ENCODE measurements around the gene RYR1. TPM values are rescaled to one million over a fixed set of nuclear protein-coding genes. Genes with fewer than 3 reads are reported as not detected.

RYR1 gene
- total and polyA plus RNA-seq, 2 experiments from 2014 or later: under 0.01 TPM; not detected in 1

- Histone ChIP-seq H3K27me3 (replicated peaks; ENCODE audit: insufficient read depth) (no peaks in the 10 kb centered on the region), H3K4me1 (ENCODE audit: insufficient read depth) (no peaks in the 10 kb centered on the region), H3K36me3 (ENCODE audit: low read depth) (no peaks in the 10 kb centered on the region), H3F3A (ENCODE audit: insufficient read depth) (no peaks in the 10 kb centered on the region), H3K79me2 (ENCODE audit: insufficient read depth) (no peaks in the 10 kb centered on the region), H3K4me3 (no peak overlapping the region), H3K9ac (no peak overlapping the region), H3K4me2 (ENCODE audit: unreplicated experiment) (no peak overlapping the region), H3K9me2 (ENCODE audit: insufficient read depth) (no peaks in the 10 kb centered on the region), H3K9me3 (ENCODE audit: low read depth) (no peaks in the 10 kb centered on the region), H3K27ac (no peak overlapping the region), H4K20me1 (ENCODE audit: insufficient read depth) (no peaks in the 10 kb centered on the region), H2AFZ (no peak overlapping the region)
- WGBS, 2 experiments (ENCODE audit: low coverage in 1 of 2, low lambda C conversion rate in 2 of 2, missing lambda C conversion rate in 2 of 2): 55 to 60% methylated on average over 23 of the region's 23 CpGs
- no peak for DNase-seq
- TF ChIP-seq EZH2phosphoT487 (IDR thresholded peaks at IDR 0.05; ENCODE audit: insufficient read depth, low read depth): no peak
- TF ChIP-seq EZH2 (IDR thresholded peaks at IDR 0.05; ENCODE audit: insufficient read depth, poor library complexity, severe bottlenecking): no peak
- in situ Hi-C loops (cut with MboI): no loop called here
Observed at GRCh38 chr19:38537071-38537936, 103.8 kb downstream of the RYR1 start.

- Histone ChIP-seq H3K27me3 (replicated peaks; ENCODE audit: insufficient read depth) (no peaks in the 10 kb centered on the region), H3K79me2 (ENCODE audit: insufficient read depth) (no peaks in the 10 kb centered on the region), H3K27ac (no peak overlapping the region), H3K9me2 (ENCODE audit: insufficient read depth) (no peaks in the 10 kb centered on the region), H3K4me2 (ENCODE audit: unreplicated experiment) (no peak overlapping the region), H3K9ac (no peak overlapping the region), H3F3A (ENCODE audit: insufficient read depth) (no peaks in the 10 kb centered on the region), H4K20me1 (ENCODE audit: insufficient read depth) (no peaks in the 10 kb centered on the region), H3K36me3 (ENCODE audit: low read depth) (no peaks in the 10 kb centered on the region), H3K9me3 (ENCODE audit: low read depth) (no peaks in the 10 kb centered on the region), H3K4me1 (ENCODE audit: insufficient read depth) (no peaks in the 10 kb centered on the region), H3K4me3 (no peak overlapping the region), H2AFZ (no peak overlapping the region)
- DNase-seq: no peak
- 28 to 49% methylated on average over 3 of the region's 3 CpGs for WGBS, 2 experiments (ENCODE audit: low coverage in 1 of 2, low lambda C conversion rate in 2 of 2, missing lambda C conversion rate in 2 of 2)
- in situ Hi-C loops (cut with MboI): no loop called here
- TF ChIP-seq EZH2phosphoT487 (IDR thresholded peaks at IDR 0.05; ENCODE audit: insufficient read depth, low read depth) (no peak), EZH2 (IDR thresholded peaks at IDR 0.05; ENCODE audit: insufficient read depth, poor library complexity, severe bottlenecking) (no peak)
Observed at GRCh38 chr19:38538386-38538785, 104.9 kb downstream of the RYR1 start.

- 29 to 35% methylated on average over 6 of the region's 6 CpGs for WGBS, 2 experiments (ENCODE audit: low coverage in 1 of 2, low lambda C conversion rate in 2 of 2, missing lambda C conversion rate in 2 of 2)
- DNase-seq: no peak
- no peaks in the 10 kb centered on the region for H4K20me1 ChIP-seq (ENCODE audit: insufficient read depth)
- no peaks in the 10 kb centered on the region for H3K27me3 ChIP-seq (replicated peaks; ENCODE audit: insufficient read depth)
- in situ Hi-C loops (cut with MboI): no loop called here
- TF ChIP-seq EZH2phosphoT487 (IDR thresholded peaks at IDR 0.05; ENCODE audit: insufficient read depth, low read depth): no peak
- no peak for TF ChIP-seq EZH2 (IDR thresholded peaks at IDR 0.05; ENCODE audit: insufficient read depth, poor library complexity, severe bottlenecking)
- H3K4me2 ChIP-seq (ENCODE audit: unreplicated experiment): no peak overlapping the region
- H3K4me1 ChIP-seq (ENCODE audit: insufficient read depth): no peaks in the 10 kb centered on the region
- no peaks in the 10 kb centered on the region for H3K79me2 ChIP-seq (ENCODE audit: insufficient read depth)
- H3K9me3 ChIP-seq (ENCODE audit: low read depth): no peaks in the 10 kb centered on the region
- H3K4me3 ChIP-seq: no peak overlapping the region
- H3F3A ChIP-seq (ENCODE audit: insufficient read depth): no peaks in the 10 kb centered on the region
- no peaks in the 10 kb centered on the region for H3K36me3 ChIP-seq (ENCODE audit: low read depth)
- no peak overlapping the region for H2AFZ ChIP-seq
- H3K9ac ChIP-seq: no peak overlapping the region
- H3K9me2 ChIP-seq (ENCODE audit: insufficient read depth): no peaks in the 10 kb centered on the region
- H3K27ac ChIP-seq: no peak overlapping the region
Observed at GRCh38 chr19:38538793-38539528, 105.5 kb downstream of the RYR1 start.

- no peak overlapping the region for H2AFZ ChIP-seq
- 0% methylated on average over 1 of the region's 1 CpG for WGBS, 2 experiments (ENCODE audit: low coverage in 1 of 2, low lambda C conversion rate in 2 of 2, missing lambda C conversion rate in 2 of 2)
- H3K4me1 ChIP-seq (ENCODE audit: insufficient read depth): 0 out of 2 replicates have a peak, but pooled peaks cover 3% of the 10 kb centered on the region
- H3K79me2 ChIP-seq (ENCODE audit: insufficient read depth): no peaks in the 10 kb centered on the region
- no peaks in the 10 kb centered on the region for H4K20me1 ChIP-seq (ENCODE audit: insufficient read depth)
- peaks cover 4% of the 10 kb centered on the region for H3F3A ChIP-seq (ENCODE audit: insufficient read depth)
- no peak overlapping the region for H3K4me3 ChIP-seq
- TF ChIP-seq EZH2 (IDR thresholded peaks at IDR 0.05; ENCODE audit: insufficient read depth, poor library complexity, severe bottlenecking): no peak
- no peak for TF ChIP-seq EZH2phosphoT487 (IDR thresholded peaks at IDR 0.05; ENCODE audit: insufficient read depth, low read depth)
- H3K4me2 ChIP-seq (ENCODE audit: unreplicated experiment): no peak overlapping the region
- H3K9me2 ChIP-seq (ENCODE audit: insufficient read depth): no peaks in the 10 kb centered on the region
- H3K27ac ChIP-seq: no peak overlapping the region
- H3K36me3 ChIP-seq (ENCODE audit: low read depth): no peaks in the 10 kb centered on the region
- no peaks in the 10 kb centered on the region for H3K9me3 ChIP-seq (ENCODE audit: low read depth)
- no peak overlapping the region for H3K9ac ChIP-seq
- no peak for DNase-seq
- no peaks in the 10 kb centered on the region for H3K27me3 ChIP-seq (replicated peaks; ENCODE audit: insufficient read depth)
- in situ Hi-C loops (cut with MboI): no loop called here
Observed at GRCh38 chr19:38539751-38540150, 106.3 kb downstream of the RYR1 start.

Measured in GM23248 (cell line).